HepG2 (cell line): Measurements from ENCODE around the gene THSD4. TPM values are rescaled to one million over a fixed set of nuclear protein-coding genes. Genes with fewer than 3 reads are reported as not detected.

ENCODE experiments used
- ARNTL ChIP-seq: sonication (generic); formaldehyde crosslinking; IDR thresholded peaks from 2 replicates; pipeline ENCODE4 v1.4.0; 2020; ENCODE audit warnings: mild to moderate bottlenecking, missing genetic modification reagents
- ATF7-NPFF ChIP-seq: sonication (generic); formaldehyde crosslinking; IDR thresholded peaks from 2 replicates; pipeline ENCODE4 v1.8.1; 2023; ENCODE audit warnings: mild to moderate bottlenecking, low read depth, missing genetic modification reagents, moderate library complexity
- KDM1A ChIP-seq: IDR thresholded peaks from 2 replicates; pipeline ENCODE4 v1.6.1; 2016; ENCODE audit warnings: missing compliant biosample characterization
- PHF21A ChIP-seq: sonication (generic); formaldehyde crosslinking; IDR thresholded peaks from 2 replicates; pipeline ENCODE4 v1.5.0; 2020; ENCODE audit warnings: mild to moderate bottlenecking, missing genetic modification reagents
- RFXAP ChIP-seq: sonication (generic); formaldehyde crosslinking; IDR thresholded peaks from 2 replicates; pipeline ENCODE4 v1.4.0; 2020; ENCODE audit warnings: missing genetic modification reagents, borderline replicate concordance
- ZC3H4 ChIP-seq: sonication (generic); formaldehyde crosslinking; IDR thresholded peaks from 2 replicates; pipeline ENCODE4 v1.4.0; 2020; ENCODE audit warnings: missing genetic modification reagents, borderline replicate concordance
- ZKSCAN1 ChIP-seq: fragments of 150-350 bp; IDR thresholded peaks from 2 replicates; pipeline ENCODE4 v1.6.1; 2014; ENCODE audit warnings: low read length
- ZNF354B ChIP-seq: sonication (generic); formaldehyde crosslinking; IDR thresholded peaks from 2 replicates; pipeline ENCODE4 v1.8.0; 2022; ENCODE audit warnings: mild to moderate bottlenecking, missing genetic modification reagents
- ZNF501 ChIP-seq: sonication (generic); formaldehyde crosslinking; IDR thresholded peaks from 2 replicates; pipeline ENCODE4 v1.5.1; 2020; ENCODE audit warnings: mild to moderate bottlenecking, moderate library complexity, missing genetic modification reagents
- polyA plus RNA-seq, 8 experiments: library from polyadenylated mRNA; depleted of rRNA in 3 of 8; stranded (reverse) in 7 of 8; unstranded in 1 of 8; fragments of >200 nt; fragmentation: Illumina TruSeq in 4 of 8; extraction: Trizol in 4 of 8; gene quantifications; 2 replicates each; pipeline versions ENCODE4 v1.2.1 to v1.2.3, GENCODE V29; 2011 to 2016; ENCODE audit warnings: low read depth in 4 of 8, missing spikeins in 1 of 8, mixed read lengths in 1 of 8; ENCODE audit not compliant: insufficient read depth in 1 of 8
- total RNA-seq, 5 experiments: library from RNA; depleted of rRNA; stranded (reverse); fragments of >200 nt; fragmentation: Illumina TruSeq; extraction: Trizol; gene quantifications; 2 replicates each; pipeline ENCODE4 v1.2.3, GENCODE V29; 2016; ENCODE audit warnings: low read depth in 1 of 5
- TF ChIP-seq, protein P1 (sequence below), 2 experiments: sonication (generic) in 1 of 2; formaldehyde crosslinking in 1 of 2; IDR thresholded peaks; 2 replicates each; pipeline versions ENCODE4 v1.6.1 to v1.9.0; 2014 to 2022; ENCODE audit warnings: antibody characterized with exemption in 1 of 2, borderline replicate concordance in 1 of 2, inconsistent platforms in 1 of 2, low read depth in 1 of 2, missing genetic modification reagents in 1 of 2

The THSD4 gene
- total and polyA plus RNA-seq, 2 of the 13 experiments (the other 11 are each of a cell fraction or from before 2014, with no cell fraction given) = 0.07 to 0.21 TPM

DNA sequence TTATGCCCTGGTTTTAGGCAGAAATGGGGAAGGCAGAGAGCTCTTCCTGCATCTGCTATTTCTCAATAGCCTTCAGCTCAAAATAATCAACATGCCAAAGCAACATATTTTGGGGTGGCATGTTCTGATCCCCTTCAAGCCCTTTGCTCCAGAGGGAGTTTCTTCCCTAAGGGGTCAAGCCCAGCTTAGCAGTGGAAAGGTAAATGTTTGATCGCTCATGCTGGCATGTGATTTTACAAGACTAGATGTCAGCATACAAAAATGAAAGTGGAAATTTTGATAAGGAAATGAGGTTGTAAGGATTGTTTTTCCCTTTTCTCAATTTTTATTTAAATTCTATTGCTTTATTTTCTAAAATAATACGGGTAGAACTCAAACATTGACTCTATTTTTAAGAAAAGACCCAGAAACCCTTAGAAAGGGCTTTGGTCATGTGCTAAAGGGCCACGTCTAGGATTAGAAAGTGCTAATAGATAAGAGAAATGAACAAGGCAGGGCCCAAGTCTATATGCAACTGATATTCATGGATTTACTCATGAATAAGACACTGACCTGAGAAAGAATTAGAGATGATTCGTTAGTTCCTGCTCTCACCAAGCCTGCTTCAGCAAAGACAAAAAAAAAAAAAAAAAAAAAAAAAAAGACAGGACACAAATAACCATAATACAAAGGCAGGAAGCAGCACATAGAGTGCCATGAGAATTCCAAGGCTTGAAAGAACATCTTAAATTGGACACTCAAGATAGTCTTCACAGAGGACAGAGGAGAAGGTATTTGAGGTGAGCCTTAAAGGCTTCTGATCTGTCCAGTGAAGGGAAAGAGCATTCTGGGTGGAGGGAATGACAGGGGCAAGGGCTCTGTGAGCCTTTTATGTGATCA is 640.1 kb downstream of the THSD4 start (continued):
- TF ChIP-seq ZC3H4 (CRISPR knock-in tag) (no peak), ZKSCAN1 (no peak), PHF21A (CRISPR knock-in tag) (no peak), ZNF501 (no peak), ATF7-NPFF (CRISPR knock-in tag) (no peak), ARNTL (no peak), RFXAP (CRISPR knock-in tag) (no peak), KDM1A (CRISPR knock-in tag) (no peak), ZNF354B (CRISPR knock-in tag) (no peak)
- TF ChIP-seq, protein P1, sequence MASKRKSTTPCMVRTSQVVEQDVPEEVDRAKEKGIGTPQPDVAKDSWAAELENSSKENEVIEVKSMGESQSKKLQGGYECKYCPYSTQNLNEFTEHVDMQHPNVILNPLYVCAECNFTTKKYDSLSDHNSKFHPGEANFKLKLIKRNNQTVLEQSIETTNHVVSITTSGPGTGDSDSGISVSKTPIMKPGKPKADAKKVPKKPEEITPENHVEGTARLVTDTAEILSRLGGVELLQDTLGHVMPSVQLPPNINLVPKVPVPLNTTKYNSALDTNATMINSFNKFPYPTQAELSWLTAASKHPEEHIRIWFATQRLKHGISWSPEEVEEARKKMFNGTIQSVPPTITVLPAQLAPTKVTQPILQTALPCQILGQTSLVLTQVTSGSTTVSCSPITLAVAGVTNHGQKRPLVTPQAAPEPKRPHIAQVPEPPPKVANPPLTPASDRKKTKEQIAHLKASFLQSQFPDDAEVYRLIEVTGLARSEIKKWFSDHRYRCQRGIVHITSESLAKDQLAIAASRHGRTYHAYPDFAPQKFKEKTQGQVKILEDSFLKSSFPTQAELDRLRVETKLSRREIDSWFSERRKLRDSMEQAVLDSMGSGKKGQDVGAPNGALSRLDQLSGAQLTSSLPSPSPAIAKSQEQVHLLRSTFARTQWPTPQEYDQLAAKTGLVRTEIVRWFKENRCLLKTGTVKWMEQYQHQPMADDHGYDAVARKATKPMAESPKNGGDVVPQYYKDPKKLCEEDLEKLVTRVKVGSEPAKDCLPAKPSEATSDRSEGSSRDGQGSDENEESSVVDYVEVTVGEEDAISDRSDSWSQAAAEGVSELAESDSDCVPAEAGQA (IDR thresholded peaks at IDR 0.05; ENCODE audit: low read depth) = no peak
- TF ChIP-seq, protein P1 (CRISPR knock-in tag; IDR thresholded peaks at IDR 0.05; ENCODE audit: borderline replicate concordance) = no peak
